Measurements from ENCODE around the gene DDHD1.
"Not testable (repeated sequence)": the region's sequence is repeated elsewhere in the genome, so short reads cannot be mapped to it uniquely, and the experiment has no call there.

The DDHD1 gene

DNA sequence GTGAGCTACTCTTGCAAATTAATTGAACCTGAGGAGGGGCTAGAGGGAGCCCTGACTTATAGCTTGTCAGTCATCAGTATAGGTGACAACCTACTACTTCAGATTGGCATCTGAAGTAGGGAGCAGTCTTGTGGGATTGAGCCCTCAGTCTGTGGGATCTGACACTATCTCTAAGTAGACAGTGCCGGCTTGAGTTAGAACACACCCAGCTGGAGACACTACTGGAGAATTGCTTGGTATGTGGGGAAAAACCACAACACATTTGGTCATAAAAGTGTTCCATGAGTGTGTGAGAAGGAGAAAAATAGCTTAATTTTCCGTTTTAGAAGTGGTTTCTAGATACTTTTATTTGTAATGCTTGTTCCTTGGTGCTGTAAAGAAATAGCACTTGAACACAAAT is 30.5 kb upstream of the DDHD1 start:
- TF ChIP-seq, protein P1, sequence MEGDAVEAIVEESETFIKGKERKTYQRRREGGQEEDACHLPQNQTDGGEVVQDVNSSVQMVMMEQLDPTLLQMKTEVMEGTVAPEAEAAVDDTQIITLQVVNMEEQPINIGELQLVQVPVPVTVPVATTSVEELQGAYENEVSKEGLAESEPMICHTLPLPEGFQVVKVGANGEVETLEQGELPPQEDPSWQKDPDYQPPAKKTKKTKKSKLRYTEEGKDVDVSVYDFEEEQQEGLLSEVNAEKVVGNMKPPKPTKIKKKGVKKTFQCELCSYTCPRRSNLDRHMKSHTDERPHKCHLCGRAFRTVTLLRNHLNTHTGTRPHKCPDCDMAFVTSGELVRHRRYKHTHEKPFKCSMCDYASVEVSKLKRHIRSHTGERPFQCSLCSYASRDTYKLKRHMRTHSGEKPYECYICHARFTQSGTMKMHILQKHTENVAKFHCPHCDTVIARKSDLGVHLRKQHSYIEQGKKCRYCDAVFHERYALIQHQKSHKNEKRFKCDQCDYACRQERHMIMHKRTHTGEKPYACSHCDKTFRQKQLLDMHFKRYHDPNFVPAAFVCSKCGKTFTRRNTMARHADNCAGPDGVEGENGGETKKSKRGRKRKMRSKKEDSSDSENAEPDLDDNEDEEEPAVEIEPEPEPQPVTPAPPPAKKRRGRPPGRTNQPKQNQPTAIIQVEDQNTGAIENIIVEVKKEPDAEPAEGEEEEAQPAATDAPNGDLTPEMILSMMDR (conservative IDR thresholded peaks at IDR 0.05): no peak
- TF ChIP-seq ZFX (IDR thresholded peaks at IDR 0.05): no peak
- no peak overlapping the region for H3K27ac ChIP-seq

DNA sequence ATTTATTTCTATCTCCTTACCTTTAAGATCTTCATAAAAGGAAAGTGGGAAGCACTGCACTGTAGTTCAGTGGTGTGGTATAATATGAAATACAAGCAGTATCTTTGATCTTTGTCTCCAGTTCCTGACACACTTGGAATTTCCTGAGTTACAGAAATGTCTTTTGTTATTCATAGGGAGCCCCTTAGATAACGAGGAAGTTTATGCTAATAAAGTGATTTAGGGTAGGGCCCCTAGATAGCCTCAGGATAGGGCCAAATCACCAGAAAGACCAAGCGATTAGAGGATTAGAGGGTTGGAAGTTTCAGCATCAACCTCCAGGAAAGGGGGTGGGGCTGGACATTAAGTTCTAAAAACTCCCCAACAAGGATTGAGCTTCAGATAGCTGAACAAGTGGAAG is 29.9 kb upstream of the DDHD1 start:
- H3K27ac ChIP-seq: no peak overlapping the region
- no peak for TF ChIP-seq ZFX (IDR thresholded peaks at IDR 0.05)
- TF ChIP-seq, protein P1 (conservative IDR thresholded peaks at IDR 0.05): no peak

DNA sequence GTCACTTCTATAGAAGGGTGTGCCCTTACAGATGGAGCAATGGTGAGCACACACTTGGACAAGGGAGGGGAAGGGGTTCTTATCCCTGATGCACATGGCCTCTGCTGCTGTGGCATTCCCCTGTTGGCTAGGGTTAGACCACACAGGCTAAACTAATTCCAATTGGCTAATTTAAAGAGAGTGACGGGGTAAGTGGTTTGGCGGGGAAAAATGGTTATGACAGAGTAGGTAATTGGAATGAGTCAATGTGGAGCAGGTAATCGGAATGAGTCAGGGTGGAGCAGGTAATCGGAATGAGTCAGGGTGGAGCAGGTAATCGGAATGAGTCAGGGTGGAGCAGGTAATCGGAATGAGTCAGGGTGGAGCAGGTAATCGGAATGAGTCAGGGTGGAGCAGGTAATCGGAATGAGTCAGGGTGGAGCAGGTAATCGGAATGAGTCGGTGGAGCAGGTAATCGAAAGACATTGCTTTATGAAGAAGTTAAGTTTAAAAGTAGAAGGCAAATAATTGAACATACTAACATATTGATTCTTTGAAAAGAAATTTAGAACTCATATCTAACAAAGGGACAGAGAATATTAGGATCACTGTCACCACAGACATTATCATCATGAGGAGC is 28.4 kb upstream of the DDHD1 start:
- H3K27ac ChIP-seq: not testable (repeated sequence)

DNA sequence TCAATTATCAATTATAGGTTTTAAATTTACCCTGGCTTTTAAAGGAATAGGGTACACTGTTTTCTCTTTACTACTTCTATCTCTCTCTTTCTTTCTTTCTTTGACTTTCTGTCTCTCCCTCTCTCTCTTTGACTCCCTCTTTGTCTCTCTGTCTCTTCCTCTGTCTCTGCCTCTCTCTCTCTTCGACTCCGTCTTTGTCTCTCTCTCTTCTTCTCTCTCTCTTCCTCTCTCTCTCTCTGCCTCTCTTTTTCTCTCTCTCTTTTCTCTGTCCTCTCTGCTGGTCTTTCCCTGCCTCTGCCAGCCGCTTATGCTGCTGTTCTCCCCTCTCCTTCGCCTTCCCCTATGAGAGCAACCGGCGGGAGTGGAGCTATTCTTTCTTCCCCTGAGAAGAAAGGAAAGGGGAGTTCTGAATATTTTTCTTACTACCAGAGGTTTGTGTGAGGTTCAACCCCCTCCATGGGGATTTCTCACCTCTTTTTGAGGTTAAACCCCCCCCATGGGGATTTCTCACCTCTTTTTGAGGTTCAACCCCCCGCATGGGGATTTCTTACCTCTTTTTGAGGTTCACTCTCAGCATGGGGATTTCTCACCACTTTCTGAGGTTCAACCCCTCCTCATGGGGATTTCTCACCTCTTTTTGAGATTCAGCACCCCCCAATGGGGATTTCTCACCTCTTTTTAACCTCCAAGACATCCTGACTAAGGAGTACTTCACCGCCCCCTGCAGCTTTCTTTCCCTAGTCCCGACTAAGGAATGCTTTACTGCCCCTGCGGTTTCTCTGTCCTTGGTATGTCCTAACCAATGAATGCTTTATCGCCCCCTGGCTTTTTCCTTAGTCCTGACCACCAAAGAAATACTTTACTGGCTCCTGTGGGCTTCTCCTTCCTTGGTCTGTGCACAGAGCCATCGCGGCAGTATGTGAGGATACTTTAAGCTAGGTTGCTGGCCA is 27.4 kb upstream of the DDHD1 start:
- no peak overlapping the region for H3K27ac ChIP-seq
- TF ChIP-seq, protein P1 (conservative IDR thresholded peaks at IDR 0.05): peak; percentile 40
- TF ChIP-seq ZFX (IDR thresholded peaks at IDR 0.05): no peak

DNA sequence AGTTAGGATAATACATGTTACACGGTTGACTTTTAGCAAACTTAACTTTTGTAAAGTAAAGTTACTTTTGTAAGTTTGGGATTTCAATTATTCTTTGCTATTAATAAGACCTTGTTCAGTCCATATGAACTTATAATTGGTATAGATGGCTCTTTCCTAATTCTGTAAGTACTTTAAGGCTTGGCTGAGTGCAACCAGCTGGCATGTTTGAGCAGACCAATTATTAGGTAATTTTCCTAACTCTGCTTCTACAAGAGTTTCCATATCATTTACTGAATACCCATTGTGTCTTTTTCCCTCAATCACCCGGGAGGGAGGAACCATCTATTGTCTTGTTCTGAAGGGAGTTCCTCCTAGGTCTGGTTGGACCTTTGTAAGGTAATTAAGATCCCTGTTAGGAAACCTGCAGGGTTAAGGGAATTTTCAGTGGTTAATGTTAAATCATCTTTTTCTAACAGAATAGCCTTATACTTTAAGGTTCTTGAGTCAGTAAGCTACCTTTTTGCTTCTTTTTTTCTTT is 26.4 kb upstream of the DDHD1 start:
- not testable (repeated sequence) for H3K27ac ChIP-seq

DNA sequence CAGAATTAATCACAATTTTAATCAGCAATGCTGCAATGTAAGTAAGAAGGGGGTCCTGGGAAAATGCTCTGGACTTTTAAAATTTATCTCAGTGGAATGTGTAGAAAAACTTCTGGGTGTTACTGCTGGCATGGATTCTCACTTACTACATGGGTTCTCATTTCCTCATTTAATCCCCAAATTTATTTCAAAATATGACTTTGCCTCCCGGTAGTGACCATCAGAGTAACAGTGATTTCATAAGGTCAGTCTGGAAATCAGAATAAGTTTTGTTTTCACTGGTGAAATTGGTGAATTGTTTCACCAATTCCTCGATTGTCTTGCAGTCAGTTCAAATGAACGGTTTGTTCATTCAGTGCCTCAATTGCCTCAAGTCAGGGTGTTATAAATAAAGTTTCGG is 22.3 kb upstream of the DDHD1 start:
- no peak for TF ChIP-seq ZFX (IDR thresholded peaks at IDR 0.05)
- TF ChIP-seq, protein P1 (conservative IDR thresholded peaks at IDR 0.05): no peak
- no peak overlapping the region for H3K27ac ChIP-seq

DNA sequence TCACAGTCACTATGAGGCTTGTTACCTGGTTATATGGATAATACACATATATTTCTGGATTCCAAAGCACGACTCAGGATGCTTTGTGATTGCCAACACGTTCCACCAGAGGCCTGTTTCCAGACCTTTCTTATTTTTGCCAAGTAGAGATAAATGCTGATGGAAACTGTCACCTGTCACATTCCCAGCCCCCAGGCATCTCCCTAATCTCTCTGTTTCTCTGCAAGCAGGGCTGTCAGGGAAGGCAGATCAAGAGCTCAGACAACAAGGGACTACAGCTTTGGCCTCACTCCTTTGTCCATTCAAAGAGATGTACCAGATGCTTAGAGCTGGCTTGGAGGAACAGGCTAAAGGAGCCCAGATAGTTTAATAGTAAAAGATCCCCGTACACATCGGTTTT is 21.8 kb upstream of the DDHD1 start:
- TF ChIP-seq, protein P1 (conservative IDR thresholded peaks at IDR 0.05): no peak
- TF ChIP-seq ZFX (IDR thresholded peaks at IDR 0.05): no peak

DNA sequence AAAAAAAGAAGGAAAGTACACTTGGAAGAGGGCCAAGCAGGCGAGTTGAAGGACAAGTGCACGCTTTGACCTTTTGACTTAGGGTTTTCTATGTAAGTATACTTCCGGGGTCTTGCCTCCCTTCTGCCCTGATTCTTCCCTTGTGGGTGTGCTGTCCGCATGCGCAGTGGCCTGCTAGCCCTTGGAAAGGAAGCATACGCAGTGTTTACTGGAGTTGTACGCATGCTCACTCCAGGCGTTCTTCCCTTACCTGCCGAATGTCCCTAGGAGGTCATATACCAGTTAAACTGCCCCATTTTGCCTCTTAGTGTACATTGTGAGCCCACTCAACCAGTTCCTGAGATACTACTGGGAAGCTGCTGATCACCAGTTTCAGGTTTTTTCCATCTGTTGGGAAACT is 15.7 kb upstream of the DDHD1 start:
- no peak overlapping the region for H3K27ac ChIP-seq
- TF ChIP-seq ZFX (IDR thresholded peaks at IDR 0.05): no peak

More for the DNA sequence above, 21.8 kb upstream of the DDHD1 start:
- H3K27ac ChIP-seq: no peak overlapping the region
